UCSD-AML1 (cell line): ENCODE measurements around the gene CLIP1.
"Not testable (repeated sequence)": the region's sequence is repeated elsewhere in the genome, so short reads cannot be mapped to it uniquely, and the experiment has no call there.

Experiments used
- DNase-seq: peaks from one replicate; lab custom pipeline; 2025; ENCODE audit not compliant: unreplicated experiment; lab: John Stamatoyannopoulos, UW

CLIP1 gene

DNA sequence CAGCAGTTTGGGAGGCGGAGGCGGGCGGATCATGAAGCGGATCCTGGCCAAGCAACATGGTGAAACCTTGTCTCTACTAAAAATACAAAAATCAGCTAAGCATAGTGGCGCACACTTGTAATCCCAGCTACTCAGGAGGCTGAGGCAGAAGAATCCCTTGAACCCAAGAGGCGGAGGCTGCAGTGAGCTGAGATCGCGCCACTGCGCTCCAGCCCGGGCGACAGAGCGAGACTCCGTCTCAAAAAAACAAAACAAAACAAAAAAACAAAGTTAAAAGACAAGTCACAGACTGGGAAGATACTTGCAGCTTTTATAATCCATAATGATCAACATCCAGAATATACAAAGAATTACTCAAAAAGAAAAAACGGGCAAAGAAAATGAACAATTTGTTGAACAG lies 161.7 kb downstream of the CLIP1 start:
- DNase-seq, result not testable (repeated sequence)

DNA sequence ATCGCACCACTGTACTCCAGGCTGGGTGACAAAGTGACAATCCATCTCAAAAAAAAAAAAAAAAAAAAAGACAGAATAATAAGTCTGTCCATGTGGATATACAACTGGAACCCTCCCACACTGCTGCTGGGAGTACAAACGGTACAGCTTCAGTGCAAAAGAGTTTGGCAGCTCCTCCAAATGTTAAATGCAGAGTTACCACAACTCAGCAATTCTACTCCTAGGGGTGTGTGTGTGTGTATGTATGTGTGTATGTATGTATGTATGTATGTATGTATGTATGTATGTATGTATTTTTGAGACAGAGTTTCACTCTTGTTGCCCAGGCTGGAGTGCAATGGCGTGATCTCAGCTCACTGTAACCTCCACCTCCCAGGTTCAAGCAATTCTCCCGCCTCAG lies 163.5 kb downstream of the CLIP1 start:
- DNase-seq, result not testable (repeated sequence)

DNA sequence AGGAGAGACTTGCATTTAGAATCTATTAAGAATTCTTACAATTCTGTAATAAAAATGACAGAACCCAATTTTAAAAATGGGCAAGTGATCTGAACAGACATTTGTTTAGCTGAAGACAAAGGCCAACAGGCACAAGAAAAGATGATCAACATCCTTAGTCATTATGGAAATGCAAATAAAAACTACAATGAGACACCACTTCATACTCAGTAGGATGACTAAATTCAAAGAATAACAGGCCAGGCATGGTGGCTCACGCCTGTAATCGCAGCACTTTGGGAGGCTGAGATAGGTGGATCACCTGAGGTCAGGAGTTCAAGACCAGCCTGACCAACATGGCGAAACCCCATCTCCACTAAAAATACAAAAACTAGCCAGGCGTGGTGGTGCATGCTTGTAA lies 164.0 kb downstream of the CLIP1 start:
- DNase-seq, result not testable (repeated sequence)

DNA sequence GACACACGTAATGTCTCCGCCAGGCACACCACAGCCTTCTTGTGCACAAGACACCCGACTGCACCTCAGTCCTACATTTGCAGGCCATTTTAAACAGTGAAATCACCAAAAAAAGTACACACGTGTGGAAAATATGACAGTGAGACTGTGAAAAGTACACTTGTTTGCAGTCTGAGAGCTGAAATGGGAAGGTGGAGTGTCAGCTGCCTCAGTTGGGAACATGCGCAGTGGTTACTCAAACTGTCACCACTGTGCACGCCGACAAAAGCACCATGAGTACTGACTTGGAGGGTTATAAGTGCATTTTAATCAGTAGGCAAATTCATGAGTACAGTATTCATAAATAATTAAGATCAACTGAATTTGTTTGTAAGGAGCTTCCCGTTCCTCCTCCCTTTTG lies 171.9 kb downstream of the CLIP1 start:
- DNase-seq, result no peak

DNA sequence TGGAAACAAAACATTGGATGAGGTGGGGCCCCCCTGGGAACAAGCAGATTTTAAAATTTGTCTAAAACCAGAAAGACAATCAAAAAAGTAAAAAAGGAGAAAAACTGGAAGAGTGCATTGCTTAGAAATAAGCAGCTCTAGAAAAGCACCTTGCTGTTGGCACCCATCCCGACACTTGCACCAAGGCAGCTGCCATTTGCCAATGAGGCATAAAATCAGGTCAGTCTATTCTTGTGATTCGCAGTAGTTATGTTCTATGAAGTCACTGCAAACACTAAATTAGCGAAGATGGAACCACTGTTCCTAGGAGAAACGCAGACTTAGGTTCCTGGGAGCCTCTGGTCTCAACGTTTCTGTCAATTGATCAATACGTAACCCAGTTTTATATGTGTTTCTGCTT lies 172.4 kb downstream of the CLIP1 start:
- DNase-seq, result no peak

DNA sequence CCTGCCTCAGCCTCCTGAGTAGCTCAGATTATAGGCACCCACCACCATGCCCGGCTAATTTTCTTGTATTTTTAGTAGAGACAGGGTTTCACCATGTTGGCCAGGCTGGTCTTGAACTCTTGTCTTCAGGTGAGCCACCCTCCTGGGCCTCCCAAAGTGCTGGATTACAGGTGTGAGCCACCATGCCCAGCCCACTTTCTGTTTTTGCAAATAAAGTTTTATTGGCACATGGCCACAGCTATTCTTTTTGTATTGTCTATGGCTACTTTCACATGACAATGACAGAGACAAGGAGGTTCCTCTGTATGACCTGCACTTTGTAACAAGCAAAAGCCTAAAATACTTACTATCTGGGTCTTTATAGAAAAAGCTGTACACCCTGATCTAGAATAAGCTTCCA lies 176.9 kb downstream of the CLIP1 start:
- no peak for DNase-seq

DNA sequence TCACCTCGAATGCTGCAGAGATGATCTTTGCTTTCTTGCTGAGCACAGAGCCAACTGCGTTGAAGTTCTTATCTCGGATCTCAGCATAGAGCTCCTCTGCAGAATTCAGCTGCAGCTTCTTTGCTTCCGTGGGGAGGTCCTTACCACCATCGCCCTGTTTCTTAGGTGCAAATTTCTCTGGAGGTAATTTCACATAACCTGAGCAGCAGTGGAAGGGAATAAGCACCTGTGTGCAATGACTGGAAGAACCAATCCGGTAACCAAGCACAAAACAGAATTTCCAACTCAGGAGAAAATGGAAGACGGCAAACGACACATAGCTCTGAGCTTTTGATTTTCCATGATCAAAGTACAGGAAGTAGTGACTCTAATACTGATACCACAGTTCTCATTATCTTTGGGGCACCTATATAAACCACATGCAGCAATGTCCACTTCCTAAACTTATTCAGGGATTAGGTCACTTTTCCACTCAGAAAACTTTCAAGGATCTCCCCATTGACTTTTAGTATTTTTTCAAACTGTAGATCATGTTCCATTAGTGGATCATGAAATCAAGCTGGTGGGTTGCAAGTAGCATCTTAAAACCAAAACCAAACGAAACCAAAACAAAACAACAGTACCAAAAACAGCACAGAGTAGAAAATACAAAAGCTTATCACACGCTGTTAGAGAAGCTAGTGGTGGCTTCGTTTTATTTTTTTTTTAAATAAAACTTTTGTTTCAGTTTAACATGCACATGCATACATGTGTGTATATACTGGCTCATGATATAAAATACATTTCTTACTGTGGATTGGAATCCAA lies 177.7 kb downstream of the CLIP1 start:
- DNase-seq, result no peak

DNA sequence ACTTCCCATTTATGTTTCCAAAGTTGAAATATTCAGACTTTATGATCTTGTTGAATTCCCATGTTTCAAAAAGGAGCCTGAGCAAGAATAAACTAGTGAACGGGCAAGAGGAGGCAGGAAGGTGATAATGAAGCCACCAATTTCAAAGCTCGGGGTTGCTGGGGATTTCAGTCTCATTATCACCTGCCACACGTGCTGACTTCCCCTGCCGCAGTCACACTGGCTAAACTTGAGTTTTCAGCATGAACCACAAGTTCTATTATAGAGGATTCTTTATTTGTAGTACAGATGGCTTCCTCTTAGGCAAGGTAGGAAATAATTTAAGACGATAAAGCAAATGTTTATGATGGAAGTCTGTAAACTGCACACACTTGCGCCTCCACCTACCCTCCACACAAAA lies 178.5 kb downstream of the CLIP1 start:
- no peak for DNase-seq

DNA sequence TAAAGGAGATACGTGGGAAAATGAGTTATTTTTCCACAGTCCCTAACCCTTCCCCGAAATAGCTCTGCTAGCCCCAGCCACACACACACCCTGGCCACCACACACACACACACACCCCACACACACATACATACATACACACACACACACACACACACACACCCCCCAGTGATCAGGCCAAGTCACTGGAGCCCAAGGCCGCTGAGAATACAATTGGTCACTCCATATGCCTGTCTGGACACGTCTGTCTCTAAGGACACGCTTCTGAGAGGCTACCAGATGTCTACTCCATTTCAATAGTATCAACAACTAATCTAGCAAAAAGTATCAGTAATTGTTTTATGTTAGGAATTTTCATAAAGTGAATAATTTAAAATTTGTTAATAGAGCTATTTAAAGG lies 183.6 kb downstream of the CLIP1 start:
- DNase-seq, result no peak

DNA sequence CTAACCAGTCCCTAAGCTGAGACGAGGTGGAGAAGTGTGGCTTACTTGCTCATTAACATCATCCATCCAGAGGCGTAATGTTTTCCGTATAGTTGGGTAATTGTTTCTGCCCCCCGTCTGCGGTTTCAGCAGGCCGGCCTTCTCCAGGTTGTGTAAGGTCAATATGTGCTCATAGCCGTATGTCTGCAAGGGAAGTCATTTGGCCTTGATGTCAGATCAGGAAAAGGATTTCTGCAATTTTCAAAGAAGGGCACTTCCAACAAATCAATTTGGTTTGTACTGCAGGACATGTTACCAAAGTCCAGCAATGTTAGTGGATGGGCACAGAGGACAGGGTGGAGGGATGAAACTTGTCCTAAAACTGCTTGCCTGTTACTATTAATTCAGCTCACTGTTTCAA lies 186.7 kb downstream of the CLIP1 start:
- no peak for DNase-seq

DNA sequence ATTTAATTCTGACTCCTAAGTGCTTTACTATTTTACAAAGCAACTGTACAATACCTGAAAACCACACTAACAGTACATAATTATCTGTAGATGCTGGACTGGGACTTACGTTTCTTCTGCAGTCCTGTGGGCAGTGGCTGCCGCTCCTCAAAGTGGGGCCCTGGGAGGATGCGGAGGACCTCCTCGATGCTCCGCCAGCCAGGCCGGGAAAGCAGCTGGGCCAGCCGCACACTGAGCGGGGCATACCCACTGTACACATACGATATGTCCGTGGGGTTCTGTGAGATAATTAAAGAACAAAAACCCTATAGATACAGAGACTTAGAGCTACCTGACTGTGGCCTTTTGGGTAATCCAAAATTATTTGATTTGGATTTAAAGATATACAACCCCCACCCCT lies 189.8 kb downstream of the CLIP1 start:
- DNase-seq, result no peak

DNA sequence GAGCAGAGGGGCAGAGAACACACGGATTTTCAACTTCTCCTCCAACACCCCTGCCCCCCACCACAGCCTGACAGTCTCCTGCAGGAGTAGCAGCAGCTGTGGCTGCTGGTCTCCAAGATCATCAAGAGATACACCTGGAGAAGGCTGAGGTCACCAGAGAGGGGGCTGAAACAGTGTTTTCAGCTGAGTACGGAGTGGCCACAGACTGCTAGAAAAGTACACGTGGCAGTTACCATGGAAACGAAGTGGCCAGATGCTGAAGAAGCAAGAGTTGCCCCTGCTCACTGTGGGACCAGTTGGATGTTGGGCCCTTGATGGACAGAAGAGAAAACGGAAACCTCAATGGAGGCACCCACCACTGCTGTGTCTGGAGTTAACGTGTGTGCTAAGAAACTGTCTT lies 191.7 kb downstream of the CLIP1 start:
- DNase-seq, result no peak

DNA sequence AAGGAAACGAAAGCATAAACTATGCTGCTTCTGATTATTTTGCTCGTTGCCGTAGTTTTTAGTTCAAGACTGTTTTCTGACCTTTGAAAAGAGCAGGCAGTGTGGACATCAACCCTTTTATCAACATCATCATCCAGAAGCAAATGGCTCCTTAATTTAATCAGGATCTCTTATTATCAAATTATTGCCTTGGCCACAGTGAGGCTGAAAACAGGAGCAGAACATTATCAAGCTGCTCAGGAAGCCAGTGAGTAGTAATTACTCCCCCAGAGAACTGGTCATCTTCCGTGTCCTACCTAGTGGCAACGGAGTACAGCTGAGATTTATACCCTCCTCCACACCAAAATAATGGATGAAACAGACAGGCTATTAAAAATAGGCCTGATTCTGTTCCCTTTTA lies 194.4 kb downstream of the CLIP1 start:
- DNase-seq, result no peak

DNA sequence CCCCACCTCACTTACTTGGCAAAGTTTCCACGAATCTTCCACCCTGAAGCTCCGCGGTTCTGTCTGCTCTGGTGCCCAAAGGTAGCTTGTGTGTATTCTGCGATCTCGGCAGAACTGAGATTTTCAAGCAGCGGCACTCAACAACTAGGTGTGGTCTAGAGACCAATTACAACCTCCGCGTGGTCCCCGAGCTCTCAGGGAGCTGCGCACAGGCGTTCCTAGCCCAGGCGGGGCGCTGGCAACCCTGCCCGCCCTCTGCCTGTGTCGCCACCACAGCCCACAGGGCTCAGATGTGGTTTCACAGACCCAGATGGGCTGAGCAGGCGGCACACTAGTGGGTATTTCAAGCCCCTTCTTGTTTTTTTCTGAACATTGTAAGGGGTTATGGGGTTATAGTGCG lies 195.1 kb downstream of the CLIP1 start:
- DNase-seq, result no peak

DNA sequence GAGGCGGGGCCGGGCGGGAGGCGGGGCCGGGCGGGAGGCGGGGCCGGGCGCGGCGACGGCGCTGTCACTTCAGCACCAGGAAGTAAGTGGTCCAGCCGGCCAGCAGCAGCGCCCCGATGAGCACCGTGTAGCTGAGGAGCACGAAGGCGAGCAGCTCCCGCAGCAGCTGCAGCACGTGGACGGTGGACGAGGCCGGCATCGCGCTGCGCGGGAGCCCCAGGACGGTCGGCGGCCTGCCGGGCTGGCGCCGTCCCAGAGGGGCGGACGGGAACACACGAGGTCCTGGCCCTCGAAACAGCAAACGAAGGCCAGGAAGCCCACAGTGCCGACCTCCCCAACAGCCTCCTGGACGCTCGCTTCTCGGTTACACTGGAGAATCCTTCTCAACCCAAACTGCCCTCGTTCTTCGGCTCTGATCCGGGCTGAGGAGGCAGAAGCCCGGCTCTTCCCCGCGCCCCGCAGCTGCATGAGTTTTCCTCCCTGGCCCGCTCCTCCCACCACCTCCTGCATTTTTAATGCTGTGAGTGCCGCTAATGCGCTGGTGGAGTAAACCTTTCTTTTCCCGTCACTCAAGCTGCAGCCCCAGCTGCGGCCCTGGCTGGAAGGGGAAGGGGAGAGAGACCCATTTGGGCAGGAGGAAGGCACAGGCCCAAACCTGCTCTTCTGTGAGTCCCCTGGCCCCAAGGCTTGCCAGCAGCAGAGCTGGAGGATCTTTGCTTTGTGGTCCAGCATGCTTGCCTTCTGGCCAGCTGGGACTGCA lies 195.9 kb downstream of the CLIP1 start:
- DNase-seq, result no peak

DNA sequence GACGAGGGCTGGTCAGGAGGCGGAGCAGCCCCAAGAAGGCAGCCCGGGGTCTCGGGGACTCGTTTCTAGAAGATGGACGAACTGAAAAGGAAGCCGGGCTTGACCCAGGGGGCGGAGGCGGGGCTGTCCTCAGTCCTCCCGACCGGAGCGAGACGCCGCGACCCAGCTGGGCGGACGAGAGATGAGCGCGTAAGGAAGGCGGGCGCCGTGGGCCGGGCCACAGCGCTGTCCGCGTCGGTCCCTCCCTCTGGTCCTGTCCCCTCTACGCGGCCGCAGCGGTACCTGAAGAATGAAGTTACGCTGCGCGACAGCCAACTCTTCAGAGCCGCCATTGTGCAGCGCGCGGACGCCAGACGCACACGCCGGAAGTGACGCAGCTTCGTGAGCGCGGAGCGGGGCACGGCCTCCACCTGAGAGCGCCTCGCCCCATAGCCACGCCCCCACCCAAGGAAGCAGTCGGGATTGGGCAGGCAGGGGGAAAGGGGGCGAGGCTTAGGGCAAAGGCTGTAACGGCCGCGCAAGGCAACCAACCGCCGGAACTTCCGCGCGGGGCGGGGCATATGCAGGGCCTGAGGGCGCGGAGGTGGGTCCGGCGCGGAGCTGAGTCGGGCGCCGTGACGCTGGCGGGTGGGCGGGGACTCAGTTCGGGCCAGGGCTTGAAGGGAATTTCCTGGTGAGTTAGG lies 196.6 kb downstream of the CLIP1 start, which contains the start of gene DIABLO:
DIABLO (minus strand) TSS at position 370 of the 683 bp plus-strand sequence; CDS start at position 332, 38 bp downstream.
- peak; percentile 100 for DNase-seq
